ENCODE results near the gene MYADML2. TPM values are rescaled to one million over a fixed set of nuclear protein-coding genes. Genes with fewer than 3 reads are reported as not detected.

Gene MYADML2
- total RNA-seq, 2 donors from 2014 or later: 0.27 TPM; not detected in 1

- intact Hi-C loops (cut with DNase I): no loop called here
- no peak overlapping the region for H3K27ac ChIP-seq
- H3K36me3 ChIP-seq: no peaks in the 10 kb centered on the region
- DNase-seq: no peak
- peaks cover 4% of the 10 kb centered on the region for H3K27me3 ChIP-seq
- H3K9ac ChIP-seq (ENCODE audit: low read depth in 2 of 2, low read length in 2 of 2): no peak overlapping the region
- no peak for TF ChIP-seq CTCF (IDR thresholded peaks at IDR 0.05)
- no peak overlapping the region for H3K4me3 ChIP-seq
- H3K9me3 ChIP-seq: no peaks in the 10 kb centered on the region
- no peaks in the 10 kb centered on the region for H3K4me1 ChIP-seq
Observed at GRCh38 chr17:81905993-81906392, 41.0 kb downstream of the MYADML2 start.

GRCh38 chr17:81905424-81905875 lies 41.6 kb downstream of the MYADML2 start:
- no peak for TF ChIP-seq CTCF (IDR thresholded peaks at IDR 0.05)
- Histone ChIP-seq H3K36me3 (no peaks in the 10 kb centered on the region), H3K27me3 (peaks cover 4% of the 10 kb centered on the region), H3K9ac (ENCODE audit: low read depth in 2 of 2, low read length in 2 of 2) (no peak overlapping the region), H3K9me3 (no peaks in the 10 kb centered on the region), H3K4me3 (no peak overlapping the region), H3K4me1 (no peaks in the 10 kb centered on the region), H3K27ac (no peak overlapping the region)
- intact Hi-C loops (cut with DNase I): no loop called here
- DNase-seq: no peak

GRCh38 chr17:81904600-81905423 lies 42.2 kb downstream of the MYADML2 start:
- H3K4me3 ChIP-seq: no peak overlapping the region
- DNase-seq: no peak
- intact Hi-C loops (cut with DNase I): no loop called here
- no peak overlapping the region for H3K27ac ChIP-seq
- no peaks in the 10 kb centered on the region for H3K36me3 ChIP-seq
- peaks cover 4% of the 10 kb centered on the region for H3K27me3 ChIP-seq
- H3K4me1 ChIP-seq: no peaks in the 10 kb centered on the region
- H3K9me3 ChIP-seq: no peaks in the 10 kb centered on the region
- no peak overlapping the region for H3K9ac ChIP-seq (ENCODE audit: low read depth in 2 of 2, low read length in 2 of 2)
- no peak for TF ChIP-seq CTCF (IDR thresholded peaks at IDR 0.05)

GRCh38 chr17:81903896-81904599 lies 43.0 kb downstream of the MYADML2 start:
- Histone ChIP-seq H3K9me3 (no peaks in the 10 kb centered on the region), H3K36me3 (no peaks in the 10 kb centered on the region), H3K27me3 (peaks cover 4% of the 10 kb centered on the region), H3K4me1 (no peaks in the 10 kb centered on the region), H3K4me3 (no peak overlapping the region), H3K9ac (ENCODE audit: low read depth in 2 of 2, low read length in 2 of 2) (no peak overlapping the region), H3K27ac (no peak overlapping the region)
- intact Hi-C loops (cut with DNase I): no loop called here
- TF ChIP-seq CTCF (IDR thresholded peaks at IDR 0.05): no peak
- DNase-seq: no peak

GRCh38 chr17:81903415-81903831 lies 43.6 kb downstream of the MYADML2 start:
- no peak overlapping the region for H3K9ac ChIP-seq (ENCODE audit: low read depth in 2 of 2, low read length in 2 of 2)
- no peaks in the 10 kb centered on the region for H3K9me3 ChIP-seq
- no peak for TF ChIP-seq CTCF (IDR thresholded peaks at IDR 0.05)
- H3K4me3 ChIP-seq: no peak overlapping the region
- H3K4me1 ChIP-seq: no peaks in the 10 kb centered on the region
- no peaks in the 10 kb centered on the region for H3K36me3 ChIP-seq
- no peak overlapping the region for H3K27ac ChIP-seq
- DNase-seq: no peak
- H3K27me3 ChIP-seq: peaks cover 4% of the 10 kb centered on the region
- intact Hi-C loops (cut with DNase I): no loop called here
